ENCODE results near the gene TUB.

The TUB gene

GRCh38 chr11:8059030-8059429 lies 22.0 kb upstream of the TUB start:
- H3K4me1 Mint-ChIP-seq (ENCODE audit: low read depth): no peaks in the 10 kb centered on the region
- H3K9me3 Mint-ChIP-seq: no peaks in the 10 kb centered on the region
- no peaks in the 10 kb centered on the region for H3K36me3 Mint-ChIP-seq (ENCODE audit: low read depth)
- no peak overlapping the region for H3K4me3 Mint-ChIP-seq
- H3K27ac Mint-ChIP-seq: no peak overlapping the region
- intact Hi-C loops (cut with micrococcal nuclease): no loop called here
- H3K27me3 Mint-ChIP-seq: no peaks in the 10 kb centered on the region

GRCh38 chr11:8059571-8060011 lies 21.4 kb upstream of the TUB start:
- Mint-ChIP-seq H3K27me3 (no peaks in the 10 kb centered on the region), H3K9me3 (no peaks in the 10 kb centered on the region), H3K27ac (no peak overlapping the region), H3K4me1 (ENCODE audit: low read depth) (no peaks in the 10 kb centered on the region), H3K36me3 (ENCODE audit: low read depth) (no peaks in the 10 kb centered on the region), H3K4me3 (no peak overlapping the region)
- intact Hi-C loops (cut with micrococcal nuclease): no loop called here

- Mint-ChIP-seq H3K27me3 (no peaks in the 10 kb centered on the region), H3K4me3 (no peak overlapping the region), H3K4me1 (ENCODE audit: low read depth) (no peaks in the 10 kb centered on the region), H3K9me3 (no peaks in the 10 kb centered on the region), H3K27ac (no peak overlapping the region), H3K36me3 (ENCODE audit: low read depth) (no peaks in the 10 kb centered on the region)
- intact Hi-C loops (cut with micrococcal nuclease): no loop called here
Observed at GRCh38 chr11:8060146-8060719, 20.8 kb upstream of the TUB start.

- no peaks in the 10 kb centered on the region for H3K27me3 Mint-ChIP-seq
- no peaks in the 10 kb centered on the region for H3K36me3 Mint-ChIP-seq (ENCODE audit: low read depth)
- intact Hi-C loops (cut with micrococcal nuclease): no loop called here
- no peaks in the 10 kb centered on the region for H3K4me1 Mint-ChIP-seq (ENCODE audit: low read depth)
- H3K4me3 Mint-ChIP-seq: no peak overlapping the region
- H3K27ac Mint-ChIP-seq: no peak overlapping the region
- H3K9me3 Mint-ChIP-seq: no peaks in the 10 kb centered on the region
Observed at GRCh38 chr11:8060801-8061554, 20.0 kb upstream of the TUB start.

DNA sequence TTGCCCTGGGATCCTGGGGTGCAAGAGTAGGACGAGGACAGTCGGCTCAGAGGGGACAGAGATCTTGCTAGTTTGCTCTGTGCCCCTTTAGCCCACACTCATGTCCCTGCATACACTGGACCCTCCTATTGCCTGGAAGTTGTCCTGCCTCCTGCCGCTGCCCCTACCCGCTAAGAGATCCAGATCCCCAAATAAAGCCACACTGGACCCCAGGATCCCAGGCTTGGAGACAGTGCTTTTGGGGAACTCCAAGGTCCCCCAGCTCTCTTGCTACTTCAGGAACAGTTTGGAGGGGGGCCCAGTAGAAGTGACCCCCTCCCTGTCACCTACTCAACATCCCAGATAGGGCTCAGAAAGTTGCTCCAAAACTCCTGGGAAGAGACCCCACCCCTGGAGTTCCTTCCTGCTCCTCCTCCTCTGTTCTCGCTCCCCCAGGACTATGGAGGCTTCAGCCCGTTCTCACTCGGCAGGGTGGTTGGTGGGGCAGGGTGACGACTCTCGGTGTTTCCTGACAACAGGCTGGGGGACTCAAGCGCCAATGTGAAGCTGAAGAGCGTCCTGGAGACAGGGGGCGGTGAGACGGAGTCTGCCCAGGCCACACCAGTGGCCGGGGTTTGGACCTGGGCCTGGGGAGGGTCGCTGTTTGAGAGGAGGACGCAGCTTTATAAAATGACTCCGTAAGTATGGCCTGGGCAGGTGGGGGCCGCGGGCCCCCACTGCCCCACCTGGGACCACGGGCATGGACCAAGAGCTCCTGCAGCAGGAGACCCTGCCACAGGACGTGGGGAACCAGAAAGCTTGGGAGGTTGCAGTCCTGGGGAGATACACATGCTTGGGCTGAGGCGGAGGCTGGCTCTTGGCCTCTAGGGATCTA lies 19.2 kb upstream of the TUB start:
- no peaks in the 10 kb centered on the region for H3K9me3 Mint-ChIP-seq
- H3K27ac Mint-ChIP-seq: no peak overlapping the region
- H3K36me3 Mint-ChIP-seq (ENCODE audit: low read depth): no peaks in the 10 kb centered on the region
- no peak overlapping the region for H3K4me3 Mint-ChIP-seq
- no peaks in the 10 kb centered on the region for H3K4me1 Mint-ChIP-seq (ENCODE audit: low read depth)
- intact Hi-C loops (cut with micrococcal nuclease): no loop called here
- peaks cover 2% of the 10 kb centered on the region for H3K27me3 Mint-ChIP-seq

DNA sequence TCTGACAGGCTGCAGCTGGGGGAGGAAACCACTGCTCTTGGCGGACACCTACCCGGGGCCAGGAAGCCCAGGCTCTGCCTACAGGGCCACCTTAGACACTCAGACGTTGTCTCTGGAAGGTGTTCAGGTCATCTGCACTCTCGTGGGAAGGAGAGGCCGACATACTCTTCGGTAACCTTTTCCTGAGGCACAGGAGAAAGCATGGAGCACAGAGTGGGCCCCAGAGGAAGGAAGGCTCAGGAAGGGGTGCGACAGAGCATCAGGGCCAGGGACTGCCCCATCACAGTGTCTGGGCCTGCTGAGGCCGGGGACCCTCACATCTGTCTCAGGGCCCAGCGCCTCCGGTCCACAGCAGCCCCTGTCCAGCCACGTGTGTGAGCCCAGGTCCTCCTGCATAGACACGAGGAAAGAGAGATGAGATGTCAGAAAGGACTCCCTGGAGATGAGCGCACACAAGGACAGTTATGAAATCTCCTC lies 18.2 kb upstream of the TUB start:
- intact Hi-C loops (cut with micrococcal nuclease): no loop called here
- Mint-ChIP-seq H3K27me3 (peaks cover 8% of the 10 kb centered on the region), H3K4me1 (ENCODE audit: low read depth) (no peaks in the 10 kb centered on the region), H3K4me3 (no peak overlapping the region), H3K27ac (no peak overlapping the region), H3K36me3 (ENCODE audit: low read depth) (no peaks in the 10 kb centered on the region), H3K9me3 (no peaks in the 10 kb centered on the region)

GRCh38 chr11:8063324-8063723 lies 17.7 kb upstream of the TUB start:
- intact Hi-C loops (cut with micrococcal nuclease): no loop called here
- no peaks in the 10 kb centered on the region for H3K36me3 Mint-ChIP-seq (ENCODE audit: low read depth)
- H3K27me3 Mint-ChIP-seq: peaks cover 9% of the 10 kb centered on the region
- no peaks in the 10 kb centered on the region for H3K9me3 Mint-ChIP-seq
- no peak overlapping the region for H3K27ac Mint-ChIP-seq
- no peaks in the 10 kb centered on the region for H3K4me1 Mint-ChIP-seq (ENCODE audit: low read depth)
- no peak overlapping the region for H3K4me3 Mint-ChIP-seq

DNA sequence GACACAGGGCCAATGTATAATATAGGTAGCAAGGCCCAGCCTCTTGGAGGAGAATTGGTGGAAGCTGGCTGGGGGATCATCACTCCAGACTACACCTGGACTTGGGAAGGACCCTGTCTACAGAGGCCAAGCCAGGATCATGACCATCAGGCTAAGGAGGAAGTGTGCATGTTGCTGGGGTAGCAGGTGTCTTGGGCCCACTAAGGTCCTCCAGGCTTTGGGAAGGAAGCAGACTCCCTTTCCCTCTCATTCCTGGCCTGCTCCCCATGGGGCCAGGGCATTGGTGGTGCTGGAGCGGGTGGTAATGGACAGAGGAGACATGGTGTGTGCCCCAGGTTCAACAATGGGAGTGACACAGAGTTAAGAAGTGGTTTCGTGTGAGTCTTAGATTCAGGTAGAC lies 16.0 kb upstream of the TUB start:
- Mint-ChIP-seq H3K36me3 (ENCODE audit: low read depth) (no peaks in the 10 kb centered on the region), H3K27me3 (peaks cover 13% of the 10 kb centered on the region), H3K9me3 (no peaks in the 10 kb centered on the region), H3K4me3 (no peak overlapping the region), H3K4me1 (ENCODE audit: low read depth) (no peaks in the 10 kb centered on the region), H3K27ac (no peak overlapping the region)
- intact Hi-C loops (cut with micrococcal nuclease): no loop called here

- intact Hi-C loops (cut with micrococcal nuclease): no loop called here
- no peaks in the 10 kb centered on the region for H3K36me3 Mint-ChIP-seq (ENCODE audit: low read depth)
- H3K9me3 Mint-ChIP-seq: no peaks in the 10 kb centered on the region
- no peaks in the 10 kb centered on the region for H3K4me1 Mint-ChIP-seq (ENCODE audit: low read depth)
- H3K27ac Mint-ChIP-seq: no peak overlapping the region
- H3K27me3 Mint-ChIP-seq: peaks cover 14% of the 10 kb centered on the region
- H3K4me3 Mint-ChIP-seq: no peak overlapping the region
Observed at GRCh38 chr11:8066036-8066910, 14.7 kb upstream of the TUB start.

DNA sequence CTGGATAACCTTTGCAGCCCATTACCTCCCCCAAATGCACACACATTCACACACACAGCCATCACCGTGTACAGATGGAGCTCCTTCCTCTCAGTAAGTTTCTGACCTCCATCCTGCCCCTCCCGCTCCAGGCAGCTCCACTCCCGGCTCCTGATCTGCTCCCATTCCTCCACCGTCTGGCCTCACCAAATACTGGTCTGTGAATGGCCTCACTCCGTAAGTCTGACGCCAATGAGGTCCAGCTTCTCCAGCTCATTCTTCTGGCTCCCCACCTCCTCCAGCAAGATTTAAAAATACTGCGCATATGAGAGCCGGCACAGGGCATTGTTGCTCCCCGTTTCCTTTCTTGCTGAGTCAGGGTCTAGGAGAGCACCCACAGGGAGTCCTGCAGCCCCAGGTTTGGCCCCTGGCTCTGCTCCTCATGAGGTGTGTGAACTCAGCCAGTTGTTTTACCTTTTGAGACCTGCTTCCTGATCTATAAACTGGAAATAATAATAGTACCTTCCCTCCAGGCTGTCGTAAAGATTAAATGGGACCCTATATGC lies 14.0 kb upstream of the TUB start:
- intact Hi-C loops (cut with micrococcal nuclease): no loop called here
- Mint-ChIP-seq H3K27ac (no peak overlapping the region), H3K27me3 (peaks cover 16% of the 10 kb centered on the region), H3K4me3 (no peak overlapping the region), H3K4me1 (ENCODE audit: low read depth) (no peaks in the 10 kb centered on the region), H3K9me3 (no peaks in the 10 kb centered on the region), H3K36me3 (ENCODE audit: low read depth) (no peaks in the 10 kb centered on the region)

DNA sequence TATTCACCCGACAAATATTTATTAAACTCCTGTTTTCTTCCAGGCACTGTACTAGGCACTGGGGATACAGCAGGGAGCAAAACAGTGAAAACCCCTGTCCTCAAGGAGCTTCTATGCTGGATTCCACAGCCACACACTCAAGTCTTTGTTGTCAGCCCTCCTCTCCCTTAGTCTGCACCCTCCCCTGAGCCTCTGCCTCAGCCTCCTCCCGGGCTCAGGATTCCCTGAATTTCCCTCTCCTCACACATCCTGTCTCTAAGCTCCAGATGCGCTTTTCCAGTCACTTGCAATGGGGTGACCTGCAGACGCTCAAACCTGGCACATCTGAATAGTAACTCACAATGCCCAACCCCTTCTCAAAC lies 13.5 kb upstream of the TUB start:
- intact Hi-C loops (cut with micrococcal nuclease): no loop called here
- peaks cover 17% of the 10 kb centered on the region for H3K27me3 Mint-ChIP-seq
- H3K36me3 Mint-ChIP-seq (ENCODE audit: low read depth): no peaks in the 10 kb centered on the region
- no peak overlapping the region for H3K27ac Mint-ChIP-seq
- no peaks in the 10 kb centered on the region for H3K9me3 Mint-ChIP-seq
- H3K4me3 Mint-ChIP-seq: no peak overlapping the region
- no peaks in the 10 kb centered on the region for H3K4me1 Mint-ChIP-seq (ENCODE audit: low read depth)

GRCh38 chr11:8067929-8068575 lies 13.0 kb upstream of the TUB start:
- Mint-ChIP-seq H3K36me3 (ENCODE audit: low read depth) (no peaks in the 10 kb centered on the region), H3K27me3 (peaks cover 17% of the 10 kb centered on the region), H3K27ac (no peak overlapping the region), H3K4me3 (no peak overlapping the region), H3K4me1 (ENCODE audit: low read depth) (no peaks in the 10 kb centered on the region), H3K9me3 (no peaks in the 10 kb centered on the region)
- intact Hi-C loops (cut with micrococcal nuclease): no loop called here

- peaks cover 19% of the 10 kb centered on the region for H3K27me3 Mint-ChIP-seq
Observed at GRCh38 chr11:8068605-8069221, 12.3 kb upstream of the TUB start.

More at GRCh38 chr11:8068605-8069221, 12.3 kb upstream of the TUB start:
- Mint-ChIP-seq H3K36me3 (ENCODE audit: low read depth) (no peaks in the 10 kb centered on the region), H3K9me3 (no peaks in the 10 kb centered on the region), H3K4me1 (ENCODE audit: low read depth) (no peaks in the 10 kb centered on the region), H3K4me3 (no peak overlapping the region), H3K27ac (no peak overlapping the region)
- intact Hi-C loops (cut with micrococcal nuclease): no loop called here

Measured in dendritic cell treated with granulocyte-macrophage colony-stimulating factor and Interleukin-4, amounts not matched to agents 40 ng/mL and 50 ng/mL, for 4 days (primary cell).